HG02852 (cell line): ENCODE results near the gene FSTL3.
"Not testable (repeated sequence)": the region's sequence is repeated elsewhere in the genome, so short reads cannot be mapped to it uniquely, and the experiment has no call there.

ENCODE experiments used
- ATAC-seq: cut with Tn5 transposase; IDR thresholded peaks from one replicate; pipeline ENCODE4 v1.9.1; 2021; ENCODE audit warnings: mild to moderate bottlenecking, moderate library complexity; ENCODE audit not compliant: unreplicated experiment

The FSTL3 gene

GRCh38 chr19:681029-682019 lies 5.1 kb downstream of the FSTL3 start:
- ATAC-seq, result no peak

GRCh38 chr19:682678-683320 lies 6.6 kb downstream of the FSTL3 start:
- no peak for ATAC-seq

- ATAC-seq, result no peak
Observed at GRCh38 chr19:685454-685931, 9.3 kb downstream of the FSTL3 start.

GRCh38 chr19:686589-687297 lies 10.6 kb downstream of the FSTL3 start:
- ATAC-seq, result no peak

GRCh38 chr19:687569-688166 lies 11.5 kb downstream of the FSTL3 start:
- no peak for ATAC-seq

GRCh38 chr19:688214-688613 lies 12.0 kb downstream of the FSTL3 start:
- ATAC-seq, result no peak

- no peak for ATAC-seq
Observed at GRCh38 chr19:688992-689391, 12.8 kb downstream of the FSTL3 start.

GRCh38 chr19:690203-690602 lies 14.0 kb downstream of the FSTL3 start:
- no peak for ATAC-seq

GRCh38 chr19:694481-695351 lies 18.5 kb downstream of the FSTL3 start:
- ATAC-seq, result no peak

GRCh38 chr19:695352-695949 lies 19.3 kb downstream of the FSTL3 start, which contains the start of gene PRSS57:
Gene PRSS57 (minus strand): TSS chr19:695452. CDS start chr19:695430, 22 bp downstream.
- no peak for ATAC-seq

- ATAC-seq, result not testable (repeated sequence)
Observed at GRCh38 chr19:698529-698928, 22.3 kb downstream of the FSTL3 start.

GRCh38 chr19:699885-700284 lies 23.7 kb downstream of the FSTL3 start:
- ATAC-seq, result not testable (repeated sequence)

GRCh38 chr19:702847-703246 lies 26.7 kb downstream of the FSTL3 start:
- not testable (repeated sequence) for ATAC-seq

GRCh38 chr19:703329-703650 lies 27.1 kb downstream of the FSTL3 start:
- ATAC-seq, result no peak

- no peak for ATAC-seq
Observed at GRCh38 chr19:703651-704446, 27.7 kb downstream of the FSTL3 start.

GRCh38 chr19:704447-704741 lies 28.2 kb downstream of the FSTL3 start:
- ATAC-seq, result no peak

GRCh38 chr19:708154-709143 lies 32.3 kb downstream of the FSTL3 start, which contains the start of gene PALM:
Gene PALM (plus strand): TSS chr19:708935. CDS start chr19:709147, 212 bp downstream.
- ATAC-seq, result no peak
